Endothelial cell of umbilical vein (primary cell): Measurements from ENCODE around the gene PKNOX2.

ENCODE experiments used
- CTCF ChIP-seq, 2 donors: IDR thresholded peaks; 1 replicate in 1 of 2; 2 replicates in 1 of 2; pipeline ENCODE4 v1.5.1; 2011; ENCODE audit warnings: low read length in 2 of 2, mild to moderate bottlenecking in 2 of 2, moderate library complexity in 2 of 2, control low read depth in 1 of 2, inconsistent platforms in 1 of 2, low read depth in 1 of 2; ENCODE audit not compliant: insufficient read depth in 1 of 2; ENCODE audit errors: extremely low read depth in 1 of 2
- EZH2 ChIP-seq: IDR thresholded peaks from 2 replicates; pipeline ENCODE4 v1.6.1; 2012; ENCODE audit warnings: borderline replicate concordance, low read depth, mild to moderate bottlenecking, moderate library complexity, low read length, inconsistent platforms; ENCODE audit not compliant: severe bottlenecking
- JUN ChIP-seq: IDR thresholded peaks from 2 replicates; pipeline ENCODE4 v1.6.1; 2011; ENCODE audit warnings: borderline replicate concordance, low read depth; ENCODE audit not compliant: insufficient read length, insufficient read depth
- POLR2A ChIP-seq: IDR thresholded peaks from 2 replicates; pipeline ENCODE4 v1.6.1; 2012; ENCODE audit warnings: low read depth, mild to moderate bottlenecking, control low read depth, low read length
- POLR2AphosphoS5 ChIP-seq: IDR thresholded peaks from 2 replicates; pipeline ENCODE4 v1.6.1; 2012; ENCODE audit warnings: low read depth, mild to moderate bottlenecking, control low read depth, low read length, moderate library complexity; ENCODE audit not compliant: insufficient read depth
- TF ChIP-seq, protein P1 (sequence below): IDR thresholded peaks from 2 replicates; pipeline ENCODE4 v1.6.1; 2011; ENCODE audit not compliant: insufficient read depth, insufficient read length

DNA sequence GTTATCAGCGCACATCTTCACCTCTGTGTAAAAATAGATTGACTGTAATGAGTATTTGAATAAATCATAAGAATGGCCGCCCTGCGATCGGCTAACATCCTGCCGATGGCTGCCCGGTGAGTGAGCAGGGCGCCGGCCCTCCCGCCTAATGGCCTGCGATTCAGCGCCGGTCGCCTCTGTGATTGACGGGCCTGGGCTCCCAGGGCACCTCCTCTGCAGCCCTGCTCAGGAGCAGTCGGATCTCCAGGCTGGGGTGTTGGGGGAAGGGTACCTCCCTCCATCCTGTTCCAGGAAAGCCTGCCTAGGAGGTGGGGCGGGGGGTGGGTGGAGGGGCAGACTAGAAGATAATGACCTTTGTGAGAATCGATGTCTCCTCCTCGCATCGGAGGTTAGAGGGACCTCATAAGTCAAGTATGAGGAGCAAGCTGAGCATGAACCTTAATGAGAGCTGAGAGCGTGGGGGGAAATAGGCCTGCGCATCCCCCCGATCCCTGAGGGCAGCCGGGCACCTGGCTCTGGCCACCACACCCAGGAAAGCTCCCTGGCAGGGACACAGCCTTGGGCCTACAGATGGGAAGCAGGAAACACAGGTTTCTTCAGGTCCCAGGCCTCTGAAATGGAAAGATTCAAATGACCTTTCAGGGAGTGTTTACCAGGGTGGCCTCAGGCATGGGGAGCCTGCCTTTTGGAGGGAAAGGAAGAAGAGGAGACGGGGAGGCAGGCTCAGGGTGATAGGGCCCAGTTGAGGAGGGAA is 71.7 kb downstream of the PKNOX2 start:
- no peak for TF ChIP-seq CTCF (IDR thresholded peaks at IDR 0.05; ENCODE audit: extremely low read depth in 1 of 2, insufficient read depth in 1 of 2, low read depth in 1 of 2, low read length in 2 of 2)
- no peak for TF ChIP-seq POLR2A
- TF ChIP-seq EZH2 = no peak
- TF ChIP-seq, protein P1, sequence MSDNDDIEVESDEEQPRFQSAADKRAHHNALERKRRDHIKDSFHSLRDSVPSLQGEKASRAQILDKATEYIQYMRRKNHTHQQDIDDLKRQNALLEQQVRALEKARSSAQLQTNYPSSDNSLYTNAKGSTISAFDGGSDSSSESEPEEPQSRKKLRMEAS = no peak
- TF ChIP-seq JUN = no peak
- TF ChIP-seq POLR2AphosphoS5 = no peak
